Measurements from ENCODE around the gene UGT1A7. TPM values are rescaled to one million over a fixed set of nuclear protein-coding genes. Genes with fewer than 3 reads are reported as not detected.

UGT1A7 gene
- total RNA-seq, 1 donor from 2014 or later: 0.12 TPM

DNA sequence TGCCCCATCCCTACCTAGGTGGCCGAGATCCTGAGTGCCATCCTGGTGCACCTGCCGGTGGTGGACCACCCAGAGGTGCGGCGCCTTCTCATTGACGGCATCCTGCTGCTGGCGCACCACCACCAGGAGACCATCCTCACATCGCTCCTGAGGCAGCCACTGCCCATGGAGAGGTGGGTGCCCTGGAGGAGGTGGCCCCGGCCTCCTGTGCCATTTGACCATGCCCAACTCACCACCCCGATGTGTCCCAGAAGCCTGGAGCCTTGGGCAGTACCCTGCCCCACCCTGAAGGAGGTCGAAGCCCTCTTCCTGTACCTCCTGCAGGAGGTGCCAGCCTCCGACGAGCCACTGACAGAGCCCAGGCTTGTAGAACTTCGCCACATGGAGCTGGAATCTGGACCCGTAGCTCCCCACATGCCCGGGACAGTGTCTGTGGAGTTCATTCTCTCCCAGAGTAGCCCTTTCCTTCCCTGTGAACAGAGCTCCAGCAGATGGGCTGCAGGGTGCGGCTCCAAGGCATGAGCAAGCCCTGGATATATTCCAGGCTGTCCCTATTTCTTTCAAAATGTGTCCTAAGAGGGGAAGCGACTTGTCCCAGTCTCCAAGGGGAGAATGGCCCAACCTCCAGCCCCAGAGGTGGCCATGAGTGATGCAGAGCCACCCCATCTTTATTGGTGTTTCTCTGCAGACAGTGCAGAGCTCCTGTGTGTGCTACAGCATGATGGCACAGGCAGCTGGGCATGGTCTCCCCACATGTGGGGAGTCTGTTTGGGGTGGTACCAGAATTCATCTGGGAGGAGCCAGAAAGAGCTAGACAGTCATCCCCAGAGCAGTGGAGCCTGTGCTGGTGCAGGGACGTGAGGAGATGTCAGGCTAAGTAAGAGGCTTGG lies 138.4 kb downstream of the UGT1A7 start:
- Mint-ChIP-seq H3K27ac (ENCODE audit: unreplicated experiment) (no peak overlapping the region), H3K4me1 (ENCODE audit: low read depth) (peaks cover 24% of the 10 kb centered on the region)
- TF ChIP-seq, protein P1, sequence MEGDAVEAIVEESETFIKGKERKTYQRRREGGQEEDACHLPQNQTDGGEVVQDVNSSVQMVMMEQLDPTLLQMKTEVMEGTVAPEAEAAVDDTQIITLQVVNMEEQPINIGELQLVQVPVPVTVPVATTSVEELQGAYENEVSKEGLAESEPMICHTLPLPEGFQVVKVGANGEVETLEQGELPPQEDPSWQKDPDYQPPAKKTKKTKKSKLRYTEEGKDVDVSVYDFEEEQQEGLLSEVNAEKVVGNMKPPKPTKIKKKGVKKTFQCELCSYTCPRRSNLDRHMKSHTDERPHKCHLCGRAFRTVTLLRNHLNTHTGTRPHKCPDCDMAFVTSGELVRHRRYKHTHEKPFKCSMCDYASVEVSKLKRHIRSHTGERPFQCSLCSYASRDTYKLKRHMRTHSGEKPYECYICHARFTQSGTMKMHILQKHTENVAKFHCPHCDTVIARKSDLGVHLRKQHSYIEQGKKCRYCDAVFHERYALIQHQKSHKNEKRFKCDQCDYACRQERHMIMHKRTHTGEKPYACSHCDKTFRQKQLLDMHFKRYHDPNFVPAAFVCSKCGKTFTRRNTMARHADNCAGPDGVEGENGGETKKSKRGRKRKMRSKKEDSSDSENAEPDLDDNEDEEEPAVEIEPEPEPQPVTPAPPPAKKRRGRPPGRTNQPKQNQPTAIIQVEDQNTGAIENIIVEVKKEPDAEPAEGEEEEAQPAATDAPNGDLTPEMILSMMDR (IDR thresholded peaks at IDR 0.05): no peak

DNA sequence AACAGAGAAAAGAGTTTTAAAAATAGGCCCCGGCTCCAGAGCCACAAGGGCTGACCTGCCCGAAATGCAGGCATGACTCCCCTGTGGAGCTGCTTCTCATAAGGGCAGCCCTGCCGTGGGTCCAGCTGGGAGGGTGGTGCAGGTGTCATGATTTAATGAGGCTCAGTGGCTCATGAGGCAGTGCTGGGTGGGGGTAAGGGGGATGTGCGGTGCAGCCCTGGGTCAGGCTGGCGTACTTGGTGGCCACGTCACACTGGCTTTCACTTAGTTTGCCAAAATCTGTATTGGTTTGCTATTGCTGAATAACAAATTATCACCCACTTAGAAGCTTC lies 139.0 kb downstream of the UGT1A7 start:
- peaks cover 1% of the 10 kb centered on the region for H3K36me3 Mint-ChIP-seq (ENCODE audit: low read depth)
- H3K27ac Mint-ChIP-seq (ENCODE audit: unreplicated experiment): no peak overlapping the region
- peak; percentile 50 for DNase-seq (ENCODE audit: low spot score)
- peaks cover 6% of the 10 kb centered on the region for H3K27me3 Mint-ChIP-seq (ENCODE audit: low read depth)
- peaks cover 22% of the 10 kb centered on the region for H3K4me1 Mint-ChIP-seq (ENCODE audit: low read depth)
- H3K9me3 Mint-ChIP-seq (ENCODE audit: low read depth): no peaks in the 10 kb centered on the region
- TF ChIP-seq, protein P1 (IDR thresholded peaks at IDR 0.05): no peak
- H3K4me3 Mint-ChIP-seq (ENCODE audit: unreplicated experiment): no peak overlapping the region

More for the DNA sequence above, 138.4 kb downstream of the UGT1A7 start:
- Mint-ChIP-seq H3K27me3 (ENCODE audit: low read depth) (peaks cover 6% of the 10 kb centered on the region), H3K36me3 (ENCODE audit: low read depth) (peaks cover 1% of the 10 kb centered on the region), H3K9me3 (ENCODE audit: low read depth) (no peaks in the 10 kb centered on the region), H3K4me3 (ENCODE audit: unreplicated experiment) (no peak overlapping the region)
- DNase-seq (ENCODE audit: low spot score): peak; percentile 82

DNA sequence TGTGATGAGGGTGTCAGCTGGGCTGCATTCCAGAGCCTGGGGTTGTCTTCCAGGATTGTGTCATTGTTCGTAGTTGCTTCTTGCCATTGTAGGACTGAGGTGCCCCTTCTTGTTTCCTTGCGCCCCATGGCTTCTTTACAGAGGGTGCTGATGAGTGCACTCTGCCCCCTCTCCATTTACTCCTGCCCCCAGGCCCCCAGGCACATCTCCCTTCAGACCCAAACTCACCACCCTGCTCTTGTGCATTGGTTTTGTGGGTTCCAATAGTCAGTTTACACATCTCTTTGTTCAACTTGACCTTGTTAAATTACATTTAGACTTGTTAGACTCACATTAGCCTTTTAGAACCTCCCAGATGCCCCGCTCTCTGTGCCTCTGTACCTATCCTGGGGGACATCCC lies 139.5 kb downstream of the UGT1A7 start:
- Mint-ChIP-seq H3K4me1 (ENCODE audit: low read depth) (peaks cover 17% of the 10 kb centered on the region), H3K27ac (ENCODE audit: unreplicated experiment) (no peak overlapping the region), H3K27me3 (ENCODE audit: low read depth) (peaks cover 6% of the 10 kb centered on the region), H3K36me3 (ENCODE audit: low read depth) (peaks cover 1% of the 10 kb centered on the region), H3K9me3 (ENCODE audit: low read depth) (peaks cover 1% of the 10 kb centered on the region), H3K4me3 (ENCODE audit: unreplicated experiment) (no peak overlapping the region)
- peak; percentile 25 for DNase-seq (ENCODE audit: low spot score)
- TF ChIP-seq, protein P1 (IDR thresholded peaks at IDR 0.05): no peak

DNA sequence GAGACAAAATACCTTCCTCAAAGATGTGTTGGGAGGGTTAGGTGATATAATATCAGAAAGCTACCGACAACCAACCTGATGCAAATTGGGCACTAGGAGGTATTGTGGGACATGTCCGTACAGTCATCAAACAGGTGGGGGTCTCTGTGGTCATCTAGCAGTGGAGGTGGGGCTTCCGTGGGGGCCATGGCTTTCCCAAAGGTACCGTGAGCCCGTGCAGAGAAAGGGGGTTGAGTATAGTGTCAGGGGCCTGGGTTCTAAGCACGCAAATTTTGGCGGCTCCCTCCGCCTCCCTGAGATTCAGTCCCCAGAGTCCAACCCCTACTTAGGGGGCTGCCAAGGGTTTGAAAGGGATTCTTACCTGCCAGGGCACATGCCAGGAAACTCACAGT lies 140.0 kb downstream of the UGT1A7 start:
- Mint-ChIP-seq H3K4me3 (ENCODE audit: unreplicated experiment) (no peak overlapping the region), H3K9me3 (ENCODE audit: low read depth) (peaks cover 6% of the 10 kb centered on the region), H3K27me3 (ENCODE audit: low read depth) (peaks cover 6% of the 10 kb centered on the region), H3K27ac (ENCODE audit: unreplicated experiment) (no peak overlapping the region), H3K36me3 (ENCODE audit: low read depth) (peaks cover 1% of the 10 kb centered on the region), H3K4me1 (ENCODE audit: low read depth) (peaks cover 12% of the 10 kb centered on the region)
- no peak for DNase-seq (ENCODE audit: low spot score)
- TF ChIP-seq, protein P1 (IDR thresholded peaks at IDR 0.05): no peak

DNA sequence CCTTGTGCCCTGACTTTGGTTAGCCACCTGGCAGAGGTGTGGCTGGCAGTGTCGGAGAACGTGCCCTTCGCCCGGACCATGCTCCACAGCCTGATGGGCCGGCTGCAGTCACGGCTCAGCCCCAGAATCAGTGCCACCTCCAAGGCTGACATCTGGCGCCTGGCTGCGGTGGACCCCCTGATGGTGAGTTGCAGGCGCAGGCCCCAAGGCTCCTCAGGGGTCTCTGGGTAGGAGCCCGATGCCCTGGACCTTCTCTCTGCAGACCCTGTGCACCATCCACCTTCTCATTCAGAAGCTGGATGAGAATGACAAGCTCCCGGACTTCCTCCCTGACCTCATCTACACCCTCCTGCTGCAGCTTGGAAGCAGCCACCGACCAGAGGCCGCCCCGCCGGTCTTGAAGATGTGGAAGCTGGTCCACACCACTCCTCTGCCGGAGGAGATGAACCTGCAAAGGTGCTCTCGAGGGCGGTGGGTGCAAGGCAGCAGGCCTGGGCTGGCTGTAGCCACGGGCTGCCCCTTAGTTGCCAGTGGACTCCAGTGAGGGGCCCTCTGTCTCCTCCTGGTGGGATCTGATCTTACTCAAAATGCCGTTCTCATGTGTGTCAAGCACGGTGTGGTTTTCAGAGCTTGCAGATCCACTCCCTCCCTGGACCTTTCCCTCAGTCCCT lies 140.5 kb downstream of the UGT1A7 start:
- DNase-seq (ENCODE audit: low spot score): peak; percentile 85
- peaks cover 1% of the 10 kb centered on the region for H3K36me3 Mint-ChIP-seq (ENCODE audit: low read depth)
- peaks cover 6% of the 10 kb centered on the region for H3K27me3 Mint-ChIP-seq (ENCODE audit: low read depth)
- peaks cover 7% of the 10 kb centered on the region for H3K4me1 Mint-ChIP-seq (ENCODE audit: low read depth)
- H3K9me3 Mint-ChIP-seq (ENCODE audit: low read depth): peaks cover 7% of the 10 kb centered on the region
- no peak overlapping the region for H3K27ac Mint-ChIP-seq (ENCODE audit: unreplicated experiment)
- no peak overlapping the region for H3K4me3 Mint-ChIP-seq (ENCODE audit: unreplicated experiment)
- TF ChIP-seq, protein P1 (IDR thresholded peaks at IDR 0.05): no peak

Other genes with a start within 250 kb of the UGT1A7 start
- 29.4 to 38.2 TPM (median 33.1 TPM) in 3 replicates for gene USP40, start 115.1 kb upstream of the UGT1A7 start, total RNA-seq
- gene UGT1A8, start 64.3 kb upstream of the UGT1A7 start, total RNA-seq: not detected in 3 replicates
- not detected in 3 replicates for gene UGT1A10, start 45.5 kb upstream of the UGT1A7 start, total RNA-seq
- gene UGT1A9, start 10.0 kb upstream of the UGT1A7 start, total RNA-seq: 0.10 TPM in 1 of 3 replicates, not detected in the others
- 0.17 TPM in 1 of 3 replicates, not detected in the others for gene UGT1A6, start 11.0 kb downstream of the UGT1A7 start, total RNA-seq
- not detected in 3 replicates for gene UGT1A5, start 31.0 kb downstream of the UGT1A7 start, total RNA-seq
- gene UGT1A4, start 36.8 kb downstream of the UGT1A7 start, total RNA-seq: not detected in 3 replicates
- gene UGT1A3, start 47.1 kb downstream of the UGT1A7 start, total RNA-seq: not detected in 3 replicates
- gene UGT1A1, start 78.4 kb downstream of the UGT1A7 start, total RNA-seq: not detected in 3 replicates
- gene MROH2A, start 96.4 kb downstream of the UGT1A7 start, total RNA-seq: not detected in 3 replicates
- gene HJURP, start 172.6 kb downstream of the UGT1A7 start, total RNA-seq: 6.9 to 9.2 TPM (median 8.2 TPM) in 3 replicates
- gene TRPM8, start 235.5 kb downstream of the UGT1A7 start, total RNA-seq: 0.15 TPM in 1 of 3 replicates, not detected in the others